ENCODE measurements around the gene DNAJC1. TPM values are rescaled to one million over a fixed set of nuclear protein-coding genes. Genes with fewer than 3 reads are reported as not detected.

The DNAJC1 gene
- total RNA-seq, 3 donors from 2014 or later (not counting 1 experiment from before 2014, with no cell fraction given): 38.4 to 63.7 (median 50.6) TPM

DNA sequence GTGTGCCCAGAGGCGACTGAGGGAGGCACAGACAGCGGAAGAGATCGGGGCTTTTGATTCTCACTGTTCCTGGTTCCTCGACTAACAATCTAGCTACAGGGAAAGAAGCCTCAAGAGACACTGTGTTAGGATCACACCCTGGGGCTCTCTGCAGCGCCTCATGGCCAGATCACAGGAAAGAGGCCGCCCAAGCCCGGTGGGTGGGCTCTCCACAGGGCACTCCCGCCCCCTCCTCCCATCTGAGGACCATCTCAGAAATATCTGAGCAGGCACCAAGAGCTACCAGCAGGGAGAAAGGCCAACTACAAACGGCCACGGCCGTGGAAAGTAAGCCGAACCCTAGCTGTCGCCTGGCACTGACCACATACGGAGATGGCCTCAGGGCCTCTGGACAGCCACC is 245.3 kb downstream of the DNAJC1 start:
- Mint-ChIP-seq H3K9me3 (no peaks in the 10 kb centered on the region), H3K27ac (no peak overlapping the region), H3K27me3 (ENCODE audit: low read depth in 2 of 2) (no peaks in the 10 kb centered on the region), H3K4me1 (no peaks in the 10 kb centered on the region), H3K4me3 (no peak overlapping the region), H3K36me3 (peaks cover 9% of the 10 kb centered on the region)
- Histone ChIP-seq H3K4me3 (ENCODE audit: low read length) (no peak overlapping the region), H3K36me3 (ENCODE audit: control insufficient read depth, insufficient read depth, low read length) (peaks cover 18% of the 10 kb centered on the region), H3K9me3 (ENCODE audit: control insufficient read depth, insufficient read depth, low read length) (no peaks in the 10 kb centered on the region), H3K27me3 (ENCODE audit: control insufficient read depth, insufficient read depth, low read length) (no peaks in the 10 kb centered on the region), H3K4me1 (ENCODE audit: control insufficient read depth, insufficient read depth, low read length) (no peaks in the 10 kb centered on the region), H3K27ac (ENCODE audit: low read length) (no peak overlapping the region)
- intact Hi-C loops (cut with micrococcal nuclease): no loop called here
- no peak for DNase-seq
- no peak for TF ChIP-seq CTCF (IDR thresholded peaks at IDR 0.05)
- 95% methylated on average over 14 of the region's 14 CpGs for WGBS (ENCODE audit: insufficient coverage)
- no peak for ATAC-seq

GRCh38 chr10:21757185-21757901 is 246.2 kb downstream of the DNAJC1 start:
- no peak for TF ChIP-seq CTCF (IDR thresholded peaks at IDR 0.05)
- H3K4me3 Mint-ChIP-seq: no peak overlapping the region
- H3K36me3 Mint-ChIP-seq: peaks cover 9% of the 10 kb centered on the region
- Histone ChIP-seq H3K36me3 (ENCODE audit: control insufficient read depth, insufficient read depth, low read length) (peaks cover 18% of the 10 kb centered on the region), H3K27me3 (ENCODE audit: control insufficient read depth, insufficient read depth, low read length) (no peaks in the 10 kb centered on the region), H3K9me3 (ENCODE audit: control insufficient read depth, insufficient read depth, low read length) (no peaks in the 10 kb centered on the region), H3K4me3 (ENCODE audit: low read length) (no peak overlapping the region), H3K27ac (ENCODE audit: low read length) (no peak overlapping the region), H3K4me1 (ENCODE audit: control insufficient read depth, insufficient read depth, low read length) (no peaks in the 10 kb centered on the region)
- no peaks in the 10 kb centered on the region for H3K27me3 Mint-ChIP-seq (ENCODE audit: low read depth in 2 of 2)
- 98% methylated on average over 7 of the region's 8 CpGs for WGBS (ENCODE audit: insufficient coverage)
- intact Hi-C loops (cut with micrococcal nuclease): no loop called here
- no peak overlapping the region for H3K27ac Mint-ChIP-seq
- no peak for ATAC-seq
- no peak for DNase-seq
- no peaks in the 10 kb centered on the region for H3K9me3 Mint-ChIP-seq
- no peaks in the 10 kb centered on the region for H3K4me1 Mint-ChIP-seq

DNA sequence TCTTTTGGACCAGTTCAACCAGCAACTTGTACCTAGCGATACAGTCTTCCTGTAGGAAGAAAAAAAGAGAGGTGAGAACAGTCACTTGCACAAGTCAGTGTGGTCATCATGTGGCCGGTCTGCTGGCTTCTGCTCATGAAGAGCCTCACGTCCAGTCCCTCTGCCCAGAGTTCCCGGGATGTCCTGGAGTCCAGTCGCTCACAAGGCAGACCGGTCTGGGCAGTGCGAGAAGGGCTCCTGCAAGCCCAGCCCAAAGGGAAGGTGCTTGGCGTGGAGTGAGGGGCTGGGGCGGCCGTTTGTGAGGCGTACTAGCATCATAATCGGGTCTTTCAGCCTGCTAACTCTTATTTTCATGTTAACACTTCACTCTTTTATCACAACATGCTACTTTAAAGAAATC is 246.8 kb downstream of the DNAJC1 start:
- no peaks in the 10 kb centered on the region for H3K27me3 ChIP-seq (ENCODE audit: control insufficient read depth, insufficient read depth, low read length)
- DNase-seq (no peak), ATAC-seq (no peak)
- peaks cover 18% of the 10 kb centered on the region for H3K36me3 ChIP-seq (ENCODE audit: control insufficient read depth, insufficient read depth, low read length)
- H3K4me3 ChIP-seq (ENCODE audit: low read length): no peak overlapping the region
- Mint-ChIP-seq H3K27ac (no peak overlapping the region), H3K4me1 (no peaks in the 10 kb centered on the region), H3K36me3 (peaks cover 9% of the 10 kb centered on the region), H3K4me3 (no peak overlapping the region), H3K9me3 (no peaks in the 10 kb centered on the region), H3K27me3 (ENCODE audit: low read depth in 2 of 2) (no peaks in the 10 kb centered on the region)
- WGBS (ENCODE audit: insufficient coverage): 95% methylated on average over 12 of the region's 12 CpGs
- no peak for TF ChIP-seq CTCF (IDR thresholded peaks at IDR 0.05)
- H3K27ac ChIP-seq (ENCODE audit: low read length): no peak overlapping the region
- intact Hi-C loops (cut with micrococcal nuclease): no loop called here
- no peaks in the 10 kb centered on the region for H3K9me3 ChIP-seq (ENCODE audit: control insufficient read depth, insufficient read depth, low read length)
- H3K4me1 ChIP-seq (ENCODE audit: control insufficient read depth, insufficient read depth, low read length): no peaks in the 10 kb centered on the region

Data from natural killer cell (primary cell).